RWPE2 (cell line): ENCODE results near the gene AURKAIP1.
"Not testable (repeated sequence)": the region's sequence is repeated elsewhere in the genome, so short reads cannot be mapped to it uniquely, and the experiment has no call there.

ENCODE experiments used
- ATAC-seq: fragments of 200-7000 bp; cut with Tn5 transposase; 3 replicates; pipeline ENCODE4 v1.9.1; 2021; ENCODE audit warnings: low read depth
- DNase-seq: peaks from one replicate; pipeline ENCODE4 v3.0.0-alpha.2; 2020; ENCODE audit warnings: low spot score
- H3K27ac ChIP-seq: fragments of 450-650 bp; 2 replicates; pipeline ENCODE4 v1.5.1; 2017; ENCODE audit warnings: mild to moderate bottlenecking; ENCODE audit not compliant: poor library complexity, severe bottlenecking
- H3K27me3 ChIP-seq: fragments of 250-450 bp; sonication (Bioruptor Pico); 2 replicates; pipeline ENCODE4 v1.5.1; 2021; ENCODE audit warnings: mild to moderate bottlenecking, moderate library complexity; ENCODE audit not compliant: insufficient read depth, poor library complexity, severe bottlenecking
- H3K36me3 ChIP-seq: fragments of 250-450 bp; sonication (Bioruptor Pico); 2 replicates; pipeline ENCODE4 v1.5.1; 2020; ENCODE audit warnings: low read depth, mild to moderate bottlenecking, moderate library complexity
- H3K4me1 ChIP-seq: fragments of 250-450 bp; sonication (Bioruptor Pico); 2 replicates; pipeline ENCODE4 v1.5.1; 2021; ENCODE audit warnings: mild to moderate bottlenecking, moderate library complexity; ENCODE audit not compliant: insufficient read depth, poor library complexity, severe bottlenecking
- H3K4me3 ChIP-seq: fragments of 250-450 bp; sonication (Bioruptor Pico); 2 replicates; pipeline ENCODE4 v1.5.1; 2021; ENCODE audit warnings: mild to moderate bottlenecking, moderate library complexity; ENCODE audit not compliant: severe bottlenecking
- H3K9me3 ChIP-seq: fragments of 250-450 bp; sonication (Bioruptor Pico); 2 replicates; pipeline ENCODE4 v1.5.1; 2021; ENCODE audit warnings: mild to moderate bottlenecking, moderate library complexity; ENCODE audit not compliant: severe bottlenecking
- TF ChIP-seq, protein P1 (sequence below): fragments of 450-650 bp; IDR thresholded peaks from one replicate; pipeline ENCODE4 v1.5.1; 2017; ENCODE audit warnings: mild to moderate bottlenecking, moderate library complexity; ENCODE audit not compliant: poor library complexity, severe bottlenecking

The AURKAIP1 gene

DNA sequence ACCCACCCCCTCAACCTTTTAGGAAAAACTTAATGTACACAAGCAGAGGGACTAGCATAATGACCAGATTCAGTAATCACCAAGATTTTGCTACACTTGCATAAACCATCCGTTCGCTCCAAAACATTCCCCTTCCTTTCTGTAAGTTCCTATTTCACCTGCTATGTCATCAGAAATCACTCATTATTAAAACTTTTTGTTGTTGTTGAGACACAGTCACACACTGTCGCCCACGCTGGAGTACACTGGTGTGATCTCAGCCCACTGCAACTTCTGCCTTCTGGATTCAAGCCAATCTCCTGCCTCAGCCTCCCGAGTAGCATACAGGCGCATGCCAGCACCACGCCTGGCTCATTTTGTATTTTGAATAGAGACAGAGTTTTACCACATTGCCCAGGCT lies 28.6 kb upstream of the AURKAIP1 start:
- no peak for ATAC-seq
- H3K9me3 ChIP-seq: no peaks in the 10 kb centered on the region
- peaks cover 51% of the 10 kb centered on the region for H3K36me3 ChIP-seq
- H3K4me3 ChIP-seq: no peak overlapping the region
- H3K27me3 ChIP-seq: no peaks in the 10 kb centered on the region
- H3K27ac ChIP-seq: no peak overlapping the region
- TF ChIP-seq, protein P1, sequence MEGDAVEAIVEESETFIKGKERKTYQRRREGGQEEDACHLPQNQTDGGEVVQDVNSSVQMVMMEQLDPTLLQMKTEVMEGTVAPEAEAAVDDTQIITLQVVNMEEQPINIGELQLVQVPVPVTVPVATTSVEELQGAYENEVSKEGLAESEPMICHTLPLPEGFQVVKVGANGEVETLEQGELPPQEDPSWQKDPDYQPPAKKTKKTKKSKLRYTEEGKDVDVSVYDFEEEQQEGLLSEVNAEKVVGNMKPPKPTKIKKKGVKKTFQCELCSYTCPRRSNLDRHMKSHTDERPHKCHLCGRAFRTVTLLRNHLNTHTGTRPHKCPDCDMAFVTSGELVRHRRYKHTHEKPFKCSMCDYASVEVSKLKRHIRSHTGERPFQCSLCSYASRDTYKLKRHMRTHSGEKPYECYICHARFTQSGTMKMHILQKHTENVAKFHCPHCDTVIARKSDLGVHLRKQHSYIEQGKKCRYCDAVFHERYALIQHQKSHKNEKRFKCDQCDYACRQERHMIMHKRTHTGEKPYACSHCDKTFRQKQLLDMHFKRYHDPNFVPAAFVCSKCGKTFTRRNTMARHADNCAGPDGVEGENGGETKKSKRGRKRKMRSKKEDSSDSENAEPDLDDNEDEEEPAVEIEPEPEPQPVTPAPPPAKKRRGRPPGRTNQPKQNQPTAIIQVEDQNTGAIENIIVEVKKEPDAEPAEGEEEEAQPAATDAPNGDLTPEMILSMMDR: no peak
- DNase-seq: no peak
- H3K4me1 ChIP-seq: peaks cover 18% of the 10 kb centered on the region

- ATAC-seq, H3K27ac ChIP-seq, DNase-seq, H3K4me3 ChIP-seq, H3K9me3 ChIP-seq, H3K27me3 ChIP-seq: not testable (repeated sequence)
- Histone ChIP-seq H3K4me1 (peaks cover 11% of the 10 kb centered on the region), H3K36me3 (peaks cover 50% of the 10 kb centered on the region)
These were observed 27.9 kb upstream of the AURKAIP1 start for GRCh38 chr1:1402901-1403392.

- no peaks in the 10 kb centered on the region for H3K27me3 ChIP-seq
- ATAC-seq (no peak), DNase-seq (no peak)
- TF ChIP-seq, protein P1: peak; percentile 52
- peak overlapping the region; percentile 6 for H3K27ac ChIP-seq
- H3K4me1 ChIP-seq: peaks cover 10% of the 10 kb centered on the region
- H3K4me3 ChIP-seq: no peak overlapping the region
- H3K36me3 ChIP-seq: peaks cover 55% of the 10 kb centered on the region
- no peaks in the 10 kb centered on the region for H3K9me3 ChIP-seq
These were observed 27.3 kb upstream of the AURKAIP1 start for GRCh38 chr1:1402072-1402900.

GRCh38 chr1:1401457-1402010 lies 26.5 kb upstream of the AURKAIP1 start:
- no peak for DNase-seq
- H3K4me3 ChIP-seq: no peak overlapping the region
- TF ChIP-seq, protein P1: no peak
- no peaks in the 10 kb centered on the region for H3K27me3 ChIP-seq
- no peak overlapping the region for H3K27ac ChIP-seq
- peaks cover 10% of the 10 kb centered on the region for H3K4me1 ChIP-seq
- no peaks in the 10 kb centered on the region for H3K9me3 ChIP-seq
- peaks cover 63% of the 10 kb centered on the region for H3K36me3 ChIP-seq
- ATAC-seq: no peak

GRCh38 chr1:1400576-1401456 lies 25.8 kb upstream of the AURKAIP1 start:
- Histone ChIP-seq H3K4me1 (peaks cover 6% of the 10 kb centered on the region), H3K27ac (peak overlapping the region; percentile 66), H3K27me3 (no peaks in the 10 kb centered on the region), H3K9me3 (no peaks in the 10 kb centered on the region), H3K4me3 (peak overlapping the region; percentile 73), H3K36me3 (peaks cover 64% of the 10 kb centered on the region)
- TF ChIP-seq, protein P1: no peak
- DNase-seq: no peak
- ATAC-seq: no peak
